M059J (cell line): ENCODE measurements around the gene PTH2R. TPM values are rescaled to one million over a fixed set of nuclear protein-coding genes. Genes with fewer than 3 reads are reported as not detected.

Experiments used
- total RNA-seq: library from RNA; depleted of rRNA; stranded (reverse); fragments of >200 nt; shearing (Covaris generic); gene quantifications from 2 replicates; pipeline ENCODE4 v1.2.3, GENCODE V29; 2014; rRNA removed

The PTH2R gene
- total RNA-seq, 1 experiment from 2014 or later: not detected

Other genes starting within 250 kb of the PTH2R start
- not detected in 2 replicates for gene CRYGA, start 243.2 kb upstream of the PTH2R start, total RNA-seq
- gene C2orf80, start 216.8 kb upstream of the PTH2R start, total RNA-seq: not detected in 2 replicates
- gene IDH1, start 151.7 kb upstream of the PTH2R start, total RNA-seq: 114 and 145 TPM in 2 replicates
- 12.0 and 16.6 TPM in 2 replicates for gene PIKFYVE, start 140.5 kb upstream of the PTH2R start, total RNA-seq